Osteoblast (primary cell): ENCODE data around the gene GDPD4. TPM values are rescaled to one million over a fixed set of nuclear protein-coding genes. Genes with fewer than 3 reads are reported as not detected.
A peak's percentile ranks its signal among the peaks of the same experiment; 100 is the strongest.

Source experiments
- DNase-seq: peaks from one replicate; pipeline ENCODE4 v3.0.0; 2011; ENCODE audit warnings: low spot score, mixed read lengths; ENCODE audit not compliant: insufficient read length; ENCODE audit errors: missing footprints
- H2AFZ ChIP-seq: 2 replicates; pipeline ENCODE4 v1.6.0; 2011; ENCODE audit warnings: mild to moderate bottlenecking, low read length
- H3K27ac ChIP-seq: 2 replicates; pipeline ENCODE4 v1.5.1; 2011; ENCODE audit warnings: mild to moderate bottlenecking, low read depth, low read length, moderate library complexity
- H3K27me3 ChIP-seq: 2 replicates; pipeline ENCODE4 v1.6.0; 2012; ENCODE audit warnings: mild to moderate bottlenecking, control low read depth, inconsistent platforms, low read length, moderate library complexity; ENCODE audit not compliant: insufficient read depth
- H3K36me3 ChIP-seq: 2 replicates; pipeline ENCODE4 v1.5.1; 2011; ENCODE audit warnings: mild to moderate bottlenecking, low read length, control low read depth, moderate library complexity; ENCODE audit not compliant: insufficient read depth
- H3K4me1 ChIP-seq: 2 replicates; pipeline ENCODE4 v1.5.1; 2011; ENCODE audit warnings: mild to moderate bottlenecking, low read length, control low read depth, moderate library complexity; ENCODE audit not compliant: insufficient read depth
- H3K4me2 ChIP-seq: 2 replicates; pipeline ENCODE4 v1.6.0; 2011; ENCODE audit warnings: mild to moderate bottlenecking, low read length; ENCODE audit not compliant: insufficient read depth
- H3K4me3 ChIP-seq: fragments of 200-600 bp; sonication (generic); 3 replicates; pipeline ENCODE4 v1.5.1; 2012; ENCODE audit warnings: mild to moderate bottlenecking, low read length, inconsistent platforms; ENCODE audit not compliant: insufficient read depth
- H3K79me2 ChIP-seq: 2 replicates; pipeline ENCODE4 v1.6.0; 2012; ENCODE audit warnings: mild to moderate bottlenecking, low read length, control low read depth, inconsistent platforms; ENCODE audit not compliant: insufficient read depth
- H3K9me3 ChIP-seq: 2 replicates; pipeline ENCODE4 v1.5.1; 2011; ENCODE audit warnings: low read depth, low read length, control low read depth
- H4K20me1 ChIP-seq: 2 replicates; pipeline ENCODE4 v1.6.0; 2012; ENCODE audit warnings: mild to moderate bottlenecking, low read length, control low read depth; ENCODE audit not compliant: insufficient read depth
- CTCF ChIP-seq: IDR thresholded peaks from 2 replicates; pipeline ENCODE4 v1.5.1; 2011; ENCODE audit warnings: mild to moderate bottlenecking, low read depth, low read length, moderate library complexity; ENCODE audit errors: extremely low read depth
- total RNA-seq: library from RNA; depleted of rRNA; stranded (reverse); fragments of >200 nt; gene quantifications from 2 replicates; pipeline ENCODE4 v1.2.3, GENCODE V29; 2012

Gene GDPD4
- not detected in 2 replicates for total RNA-seq

GRCh38 chr11:77301510-77301909 is at the start of gene GDPD4:
TSS of gene GDPD4 (minus strand) at chr11:77301686. CDS start at chr11:77285137, 16,549 bp downstream.
- no peaks in the 10 kb centered on the region for H3K4me1 ChIP-seq
- no peak for TF ChIP-seq CTCF
- H3K79me2 ChIP-seq, result no peaks in the 10 kb centered on the region
- H3K36me3 ChIP-seq, result no peaks in the 10 kb centered on the region
- no peak within 1 kb of the TSS for H2AFZ ChIP-seq
- no peak within 1 kb of the TSS for H3K27ac ChIP-seq
- H3K4me3 ChIP-seq, result no peak within 1 kb of the TSS
- no peaks in the 10 kb centered on the region for H3K27me3 ChIP-seq
- no peaks in the 10 kb centered on the region for H3K9me3 ChIP-seq
- H3K4me2 ChIP-seq, result no peak within 1 kb of the TSS
- DNase-seq, result no peak
- H4K20me1 ChIP-seq, result no peaks in the 10 kb centered on the region

GRCh38 chr11:77347948-77348347 is 46.5 kb upstream of the GDPD4 start:
- Histone ChIP-seq H3K4me1 (peaks cover 22% of the 10 kb centered on the region), H2AFZ (no peak overlapping the region), H3K4me3 (no peak overlapping the region), H3K36me3 (peaks cover 4% of the 10 kb centered on the region), H3K79me2 (no peaks in the 10 kb centered on the region), H3K27ac (no peak overlapping the region), H3K9me3 (no peaks in the 10 kb centered on the region), H3K4me2 (no peak overlapping the region), H4K20me1 (no peaks in the 10 kb centered on the region), H3K27me3 (no peaks in the 10 kb centered on the region)
- no peak for DNase-seq
- TF ChIP-seq CTCF, result no peak

GRCh38 chr11:77346906-77347603 is 45.6 kb upstream of the GDPD4 start:
- peaks cover 21% of the 10 kb centered on the region for H3K4me1 ChIP-seq
- no peak for TF ChIP-seq CTCF

GRCh38 chr11:77345621-77346020 is 44.1 kb upstream of the GDPD4 start:
- peaks cover 21% of the 10 kb centered on the region for H3K4me1 ChIP-seq
- no peak overlapping the region for H2AFZ ChIP-seq
- no peaks in the 10 kb centered on the region for H3K27me3 ChIP-seq
- H3K27ac ChIP-seq, result peak overlapping the region; percentile 55
- H3K36me3 ChIP-seq, result peaks cover 4% of the 10 kb centered on the region
- H3K4me2 ChIP-seq, result no peak overlapping the region
- no peaks in the 10 kb centered on the region for H4K20me1 ChIP-seq
- TF ChIP-seq CTCF, result no peak
- no peaks in the 10 kb centered on the region for H3K79me2 ChIP-seq
- no peaks in the 10 kb centered on the region for H3K9me3 ChIP-seq
- H3K4me3 ChIP-seq, result no peak overlapping the region
- DNase-seq, result peak; percentile 31

More at GRCh38 chr11:77346906-77347603, 45.6 kb upstream of the GDPD4 start:
- Histone ChIP-seq H2AFZ (no peak overlapping the region), H3K9me3 (no peaks in the 10 kb centered on the region), H3K27ac (peak overlapping the region; percentile 55), H3K36me3 (peaks cover 4% of the 10 kb centered on the region), H3K79me2 (no peaks in the 10 kb centered on the region), H3K4me2 (peak overlapping the region; percentile 12), H4K20me1 (no peaks in the 10 kb centered on the region), H3K4me3 (no peak overlapping the region), H3K27me3 (no peaks in the 10 kb centered on the region)
- DNase-seq, result peak; percentile 48
